Activated T-helper 1 cell treated with anti-CD3 and anti-CD28 coated beads, Interleukin-2, amount 50 U/mL, for 16 hours (primary cell): Measurements from ENCODE around the gene MRAP.
"Not testable (repeated sequence)": the region's sequence is repeated elsewhere in the genome, so short reads cannot be mapped to it uniquely, and the experiment has no call there.

Experiments used
- DNase-seq, 2 donors: peaks; one replicate each; pipeline ENCODE4 v3.0.0-alpha.2; 2020; ENCODE audit warnings: low read depth in 1 of 2, low spot score in 1 of 2

Gene MRAP

GRCh38 chr21:32298658-32299081 is at the start of gene MRAP:
MRAP (plus strand) TSS chr21:32298855; CDS start chr21:32298972, 117 bp downstream.
- DNase-seq: no peak

GRCh38 chr21:32249511-32250280 is 49.0 kb upstream of the MRAP start:
- no peak for DNase-seq

GRCh38 chr21:32252136-32252535 is 46.5 kb upstream of the MRAP start:
- no peak for DNase-seq

- no peak for DNase-seq
Observed at GRCh38 chr21:32253215-32253641, 45.4 kb upstream of the MRAP start.

GRCh38 chr21:32256251-32256650 is 42.4 kb upstream of the MRAP start:
- no peak for DNase-seq

GRCh38 chr21:32256873-32257620 is 41.6 kb upstream of the MRAP start:
- DNase-seq: no peak

- peak in 1 of 2 donors; percentile 2 for DNase-seq
Observed at GRCh38 chr21:32257962-32258785, 40.5 kb upstream of the MRAP start.

- DNase-seq: not testable (repeated sequence)
Observed at GRCh38 chr21:32258786-32259048, 39.9 kb upstream of the MRAP start.

- DNase-seq: no peak
Observed at GRCh38 chr21:32260130-32260529, 38.5 kb upstream of the MRAP start.

GRCh38 chr21:32261929-32262328 is 36.7 kb upstream of the MRAP start:
- no peak for DNase-seq

- not testable (repeated sequence) for DNase-seq
Observed at GRCh38 chr21:32265321-32265720, 33.3 kb upstream of the MRAP start.

GRCh38 chr21:32270748-32271147 is 27.9 kb upstream of the MRAP start:
- DNase-seq: no peak

- DNase-seq: no peak
Observed at GRCh38 chr21:32276671-32277070, 22.0 kb upstream of the MRAP start.

GRCh38 chr21:32278103-32278502 is 20.6 kb upstream of the MRAP start:
- DNase-seq: no peak

GRCh38 chr21:32278518-32279376 is 19.9 kb upstream of the MRAP start, which contains the start of gene MIS18A:
MIS18A (minus strand) TSS chr21:32279049; CDS start chr21:32279014, 35 bp downstream.
- DNase-seq: peak; percentile 94 to 96

GRCh38 chr21:32279377-32279680 is 19.3 kb upstream of the MRAP start:
- no peak for DNase-seq

GRCh38 chr21:32281531-32281930 is 17.1 kb upstream of the MRAP start:
- DNase-seq: no peak

- no peak for DNase-seq
Observed at GRCh38 chr21:32282992-32283391, 15.7 kb upstream of the MRAP start.

- no peak for DNase-seq
Observed at GRCh38 chr21:32285476-32285875, 13.2 kb upstream of the MRAP start.

GRCh38 chr21:32297449-32297848 is 1.2 kb upstream of the MRAP start:
- DNase-seq: no peak

- no peak for DNase-seq
Observed at GRCh38 chr21:32298148-32298559, 501 bp upstream of the MRAP start.
